PFSK-1 (cell line): ENCODE data around the gene MRPL19.
A peak's percentile ranks its signal among the peaks of the same experiment; 100 is the strongest.

Experiments used
- FOXP2 ChIP-seq: optimal IDR thresholded peaks from 2 replicates; pipeline ENCODE3; 2011; ENCODE audit warnings: borderline replicate concordance, control low read depth, inconsistent platforms; ENCODE audit not compliant: insufficient read depth; ENCODE audit errors: extremely low read length, extremely low read depth
- POLR2AphosphoS5 ChIP-seq: IDR thresholded peaks from 2 replicates; pipeline ENCODE4 v1.6.1; 2012; ENCODE audit warnings: low read depth, mild to moderate bottlenecking, control low read depth, low read length, moderate library complexity
- SIN3A ChIP-seq: IDR thresholded peaks from 2 replicates; pipeline ENCODE4 v1.6.1; 2012; ENCODE audit warnings: mild to moderate bottlenecking, low read length, moderate library complexity, borderline replicate concordance; ENCODE audit not compliant: insufficient read depth
- TAF1 ChIP-seq: IDR thresholded peaks from 2 replicates; pipeline ENCODE4 v1.6.1; 2012; ENCODE audit warnings: low read length, control low read depth, borderline replicate concordance; ENCODE audit not compliant: insufficient read depth
- TF ChIP-seq, protein P1 (sequence below), 2 experiments: IDR thresholded peaks; 2 replicates each; pipeline versions ENCODE4 v1.6.1 to v1.8.0; 2011 to 2012; ENCODE audit warnings: low read depth in 2 of 2, low read length in 2 of 2, control low read depth in 1 of 2, inconsistent platforms in 1 of 2, mild to moderate bottlenecking in 1 of 2, moderate library complexity in 1 of 2; ENCODE audit not compliant: insufficient read depth in 1 of 2

The MRPL19 gene

DNA sequence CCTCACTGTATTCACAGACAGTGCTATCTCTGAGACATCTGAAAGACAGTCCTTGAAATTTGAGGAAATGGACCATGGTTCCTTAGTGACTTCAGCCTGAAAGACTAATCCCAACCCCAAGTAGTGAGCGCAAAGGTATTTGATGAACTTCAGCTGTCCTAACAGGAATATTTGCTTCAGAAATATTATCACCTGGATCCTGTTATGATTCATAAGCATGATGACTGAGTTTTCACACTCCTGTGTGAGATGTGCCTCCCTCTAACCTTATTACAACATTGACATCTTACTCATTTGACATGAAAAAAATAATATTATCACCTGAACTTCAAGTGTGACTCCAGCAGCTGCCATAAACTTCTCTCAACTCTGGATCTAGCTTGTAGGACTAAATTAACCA is 11.6 kb upstream of the MRPL19 start:
- TF ChIP-seq TAF1: no peak
- TF ChIP-seq, protein P1, sequence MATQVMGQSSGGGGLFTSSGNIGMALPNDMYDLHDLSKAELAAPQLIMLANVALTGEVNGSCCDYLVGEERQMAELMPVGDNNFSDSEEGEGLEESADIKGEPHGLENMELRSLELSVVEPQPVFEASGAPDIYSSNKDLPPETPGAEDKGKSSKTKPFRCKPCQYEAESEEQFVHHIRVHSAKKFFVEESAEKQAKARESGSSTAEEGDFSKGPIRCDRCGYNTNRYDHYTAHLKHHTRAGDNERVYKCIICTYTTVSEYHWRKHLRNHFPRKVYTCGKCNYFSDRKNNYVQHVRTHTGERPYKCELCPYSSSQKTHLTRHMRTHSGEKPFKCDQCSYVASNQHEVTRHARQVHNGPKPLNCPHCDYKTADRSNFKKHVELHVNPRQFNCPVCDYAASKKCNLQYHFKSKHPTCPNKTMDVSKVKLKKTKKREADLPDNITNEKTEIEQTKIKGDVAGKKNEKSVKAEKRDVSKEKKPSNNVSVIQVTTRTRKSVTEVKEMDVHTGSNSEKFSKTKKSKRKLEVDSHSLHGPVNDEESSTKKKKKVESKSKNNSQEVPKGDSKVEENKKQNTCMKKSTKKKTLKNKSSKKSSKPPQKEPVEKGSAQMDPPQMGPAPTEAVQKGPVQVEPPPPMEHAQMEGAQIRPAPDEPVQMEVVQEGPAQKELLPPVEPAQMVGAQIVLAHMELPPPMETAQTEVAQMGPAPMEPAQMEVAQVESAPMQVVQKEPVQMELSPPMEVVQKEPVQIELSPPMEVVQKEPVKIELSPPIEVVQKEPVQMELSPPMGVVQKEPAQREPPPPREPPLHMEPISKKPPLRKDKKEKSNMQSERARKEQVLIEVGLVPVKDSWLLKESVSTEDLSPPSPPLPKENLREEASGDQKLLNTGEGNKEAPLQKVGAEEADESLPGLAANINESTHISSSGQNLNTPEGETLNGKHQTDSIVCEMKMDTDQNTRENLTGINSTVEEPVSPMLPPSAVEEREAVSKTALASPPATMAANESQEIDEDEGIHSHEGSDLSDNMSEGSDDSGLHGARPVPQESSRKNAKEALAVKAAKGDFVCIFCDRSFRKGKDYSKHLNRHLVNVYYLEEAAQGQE (IDR thresholded peaks at IDR 0.05; ENCODE audit: insufficient read depth in 1 of 2, low read depth in 2 of 2, low read length in 2 of 2): no peak
- TF ChIP-seq SIN3A: no peak
- TF ChIP-seq POLR2AphosphoS5: no peak
- TF ChIP-seq FOXP2: no peak

- TF ChIP-seq FOXP2: no peak
- TF ChIP-seq POLR2AphosphoS5: no peak
- no peak for TF ChIP-seq SIN3A
- TF ChIP-seq, protein P1 (IDR thresholded peaks at IDR 0.05; ENCODE audit: insufficient read depth in 1 of 2, low read depth in 2 of 2, low read length in 2 of 2): no peak
- TF ChIP-seq TAF1: no peak
Measured at GRCh38 chr2:75637568-75637967, 9.0 kb upstream of the MRPL19 start.

DNA sequence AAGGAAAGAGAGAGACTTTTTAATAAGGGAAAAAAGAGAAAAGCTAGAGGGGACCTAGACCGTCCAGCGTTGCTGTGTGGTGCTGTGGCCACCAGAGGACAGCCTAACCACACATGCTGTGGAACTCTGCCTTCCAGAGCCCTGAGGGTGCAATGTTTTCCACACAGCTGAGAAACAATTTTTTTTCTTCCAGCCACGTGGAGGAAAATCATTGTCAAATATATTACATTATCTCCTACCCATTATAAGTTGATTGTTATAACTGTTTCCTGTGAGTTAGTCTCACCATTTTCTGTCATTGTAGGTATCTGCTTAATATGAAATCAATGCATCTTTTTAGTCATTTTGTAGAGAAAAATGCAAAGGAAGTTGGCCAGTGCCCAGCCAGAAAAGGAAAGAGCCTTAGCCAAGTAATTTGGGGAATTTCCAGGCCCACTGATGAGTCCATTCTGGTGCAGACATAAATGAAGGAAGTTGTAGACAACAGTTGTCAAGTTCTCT is 5.9 kb upstream of the MRPL19 start:
- TF ChIP-seq, protein P1 (IDR thresholded peaks at IDR 0.05; ENCODE audit: insufficient read depth in 1 of 2, low read depth in 2 of 2, low read length in 2 of 2): no peak
- TF ChIP-seq TAF1: no peak
- TF ChIP-seq SIN3A: peak; percentile 90; the same call in 1 of the 2 replicates
- TF ChIP-seq POLR2AphosphoS5: no peak
- peak; percentile 63 for TF ChIP-seq FOXP2

DNA sequence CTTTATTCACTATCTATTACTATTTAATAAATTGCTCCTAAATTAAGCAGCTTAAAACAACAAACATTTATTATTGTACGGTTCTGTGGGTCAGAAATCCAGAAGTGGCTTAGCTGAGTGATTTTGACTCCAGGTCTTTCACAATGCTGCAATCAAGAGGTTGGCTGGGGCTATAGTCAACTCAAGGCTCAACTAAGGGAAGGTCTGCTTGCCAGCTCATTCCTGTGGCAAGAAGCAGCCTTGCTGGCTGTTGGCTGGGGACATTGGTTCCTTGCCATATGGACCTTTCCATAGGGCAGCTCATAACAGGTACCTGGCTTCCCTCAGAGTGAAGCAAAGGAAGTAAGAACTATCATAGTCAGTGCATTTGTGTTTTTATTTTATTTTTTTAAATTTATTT is 5.0 kb upstream of the MRPL19 start:
- TF ChIP-seq SIN3A (no peak), TAF1 (no peak), POLR2AphosphoS5 (no peak), FOXP2 (no peak)
- TF ChIP-seq, protein P1 (IDR thresholded peaks at IDR 0.05; ENCODE audit: insufficient read depth in 1 of 2, low read depth in 2 of 2, low read length in 2 of 2): no peak

DNA sequence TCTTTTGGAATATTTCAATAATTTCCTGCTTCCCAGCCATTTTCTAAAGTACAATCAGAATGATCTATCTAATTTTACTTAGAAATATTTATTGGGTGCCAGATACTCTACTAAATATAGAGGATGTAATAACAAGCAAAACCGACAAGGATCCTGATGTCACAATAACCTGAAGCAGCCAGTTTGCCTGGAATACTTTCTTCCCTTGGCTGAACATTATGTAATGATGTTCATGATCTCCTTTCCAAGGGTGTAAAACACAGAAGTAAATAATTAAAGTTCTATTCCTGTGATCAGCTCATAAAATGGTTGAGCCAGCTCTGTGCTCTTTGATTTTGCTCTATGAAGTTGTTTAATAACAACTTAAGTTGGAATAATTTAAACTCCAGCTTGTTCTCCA is 2.6 kb upstream of the MRPL19 start:
- TF ChIP-seq FOXP2 (no peak), POLR2AphosphoS5 (no peak), SIN3A (no peak), TAF1 (no peak)
- TF ChIP-seq, protein P1 (IDR thresholded peaks at IDR 0.05; ENCODE audit: insufficient read depth in 1 of 2, low read depth in 2 of 2, low read length in 2 of 2): no peak
